Amniotic epithelial cell (primary cell): ENCODE results near the gene FCMR.

Source experiments
- DNase-seq: peaks from one replicate; pipeline ENCODE4 v3.0.0-alpha.2; 2010; ENCODE audit warnings: low read depth

FCMR gene

DNA sequence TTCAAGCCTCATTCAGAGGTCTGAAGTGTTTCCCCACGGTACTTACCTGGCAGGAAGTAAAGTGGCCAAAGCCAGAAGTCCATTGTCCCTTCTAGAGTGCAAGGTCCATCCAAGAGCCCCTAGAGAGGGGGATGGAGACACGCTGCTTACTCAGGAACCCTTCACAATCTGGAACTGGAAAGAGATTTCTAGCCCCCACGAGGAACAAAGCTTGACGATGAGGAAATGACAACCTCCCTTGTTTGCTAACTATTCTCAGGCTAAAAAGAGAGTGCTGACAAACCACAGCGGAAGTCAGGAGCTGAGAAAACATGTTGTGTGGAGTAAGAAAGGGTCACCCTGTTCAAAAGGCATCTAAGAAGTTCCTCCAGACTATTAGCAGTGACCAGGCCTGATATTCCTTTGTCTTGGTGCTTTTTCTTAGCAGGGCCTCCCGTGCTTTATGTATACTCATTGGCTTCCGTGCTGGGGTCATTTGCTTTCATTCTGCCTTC lies at the start of gene FCMR:
FCMR (minus strand) TSS at position 170 of the 494 bp plus-strand sequence; CDS start at position 83, 87 bp downstream.
- no peak for DNase-seq

DNA sequence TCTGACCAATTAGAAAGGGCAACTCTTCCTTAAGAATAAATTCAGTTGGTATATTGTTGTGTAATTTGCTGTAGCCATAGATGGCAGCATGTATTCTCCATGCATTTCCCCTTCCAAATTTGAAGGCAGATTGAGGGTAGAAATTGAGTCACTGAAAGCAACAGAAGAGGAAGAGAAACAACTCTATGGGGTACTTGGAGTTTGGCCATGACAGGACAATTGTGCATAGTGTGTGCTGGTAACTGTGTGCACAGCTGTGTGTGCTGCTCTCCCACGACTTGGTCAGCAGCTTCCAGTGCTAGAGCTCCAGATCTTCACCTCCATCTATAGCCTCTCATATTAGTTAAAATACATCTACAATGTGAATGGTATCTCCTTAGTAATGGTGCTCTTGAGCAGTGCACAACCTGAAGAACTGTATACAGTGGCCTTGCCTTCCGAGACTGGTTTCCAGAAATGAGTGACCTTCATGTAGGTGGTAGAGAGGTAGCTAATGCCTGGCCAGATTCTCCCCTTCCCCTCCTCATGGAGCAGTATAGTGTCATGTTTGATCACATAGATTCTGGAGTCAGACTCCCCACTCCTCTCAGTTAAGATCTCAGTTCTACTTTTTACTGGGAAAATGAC lies 49.4 kb upstream of the FCMR start:
- no peak for DNase-seq

- DNase-seq: no peak
These were observed 48.7 kb upstream of the FCMR start, which contains the start of gene FCAMR for GRCh38 chr1:206970446-206970845. FCAMR (minus strand) TSS chr1:206970460; CDS start chr1:206970125, 335 bp downstream.

DNA sequence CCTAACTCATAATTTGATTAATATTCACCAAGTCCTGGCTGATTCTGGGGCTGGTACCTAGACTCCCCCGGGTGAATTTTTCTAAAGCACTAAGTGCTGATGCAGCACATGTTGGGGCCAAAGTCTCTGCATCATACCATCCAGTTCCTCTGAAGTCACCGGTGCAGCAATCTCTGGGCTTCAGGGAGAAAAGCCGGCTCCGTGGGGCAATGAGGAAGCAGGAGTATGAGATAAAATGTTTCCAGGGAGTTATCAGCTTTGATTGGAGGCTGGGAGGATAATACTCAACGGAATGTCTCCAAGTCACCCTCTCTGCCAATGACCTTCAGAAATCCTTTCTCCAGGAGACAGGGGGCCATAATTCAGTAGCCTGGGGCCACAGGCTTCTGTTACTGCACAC lies 47.3 kb upstream of the FCMR start:
- DNase-seq: no peak

DNA sequence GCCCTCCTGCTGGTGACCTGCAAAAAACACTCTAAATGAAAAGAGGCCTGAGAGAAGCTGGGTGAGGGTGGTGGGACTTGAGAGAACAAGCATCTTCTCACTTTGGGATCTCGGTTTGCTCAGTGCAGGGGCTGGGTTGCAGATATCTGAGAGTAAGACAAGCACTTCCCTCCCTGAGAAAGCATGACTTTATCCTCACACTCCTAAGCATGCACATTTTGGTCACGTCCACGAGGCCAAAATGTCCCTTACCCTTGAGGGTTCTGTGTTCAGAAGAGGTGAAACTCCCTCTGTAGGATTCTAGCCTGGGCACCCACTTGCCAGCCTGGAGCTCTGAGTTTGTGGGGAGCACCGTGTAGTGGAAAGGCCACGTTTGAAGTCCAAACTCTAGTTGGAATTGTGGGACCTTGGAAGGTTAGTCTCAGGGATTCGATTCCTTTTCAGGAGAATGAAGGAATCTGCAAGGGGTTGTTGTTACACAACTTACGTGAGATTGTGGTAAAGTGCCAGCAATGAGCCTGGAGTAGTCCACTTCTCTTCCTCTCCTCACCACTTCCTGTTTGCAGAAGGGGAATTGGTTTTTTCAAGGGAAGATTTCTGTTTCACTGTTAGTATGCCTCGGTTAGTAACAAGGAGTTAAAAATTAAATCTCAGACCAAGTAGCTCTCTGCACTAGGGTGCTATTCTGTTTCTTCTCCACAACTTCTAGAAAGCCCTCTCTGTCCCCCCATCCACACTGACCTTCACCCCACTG lies 45.5 kb upstream of the FCMR start:
- peak; percentile 60 for DNase-seq

DNA sequence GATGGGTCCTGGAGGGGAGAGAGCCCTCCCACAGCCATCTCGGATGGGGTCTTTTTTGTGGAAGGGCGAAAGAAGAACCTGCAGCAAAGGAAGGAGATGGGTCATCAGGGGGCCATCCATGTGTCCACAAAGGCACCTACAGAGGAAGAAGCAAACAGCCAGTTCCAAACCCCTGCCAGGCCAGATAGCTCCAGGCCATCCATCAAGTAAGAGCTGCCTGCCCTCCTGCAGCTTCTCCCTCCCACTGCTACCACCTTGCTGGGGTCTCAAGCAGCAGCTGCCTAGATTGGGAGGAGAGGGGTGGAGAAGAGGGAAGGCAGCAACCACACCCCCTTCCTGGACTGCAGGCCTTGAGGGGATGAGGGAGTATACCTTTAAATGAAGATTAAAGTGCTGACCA lies 44.0 kb upstream of the FCMR start:
- DNase-seq: no peak

- no peak for DNase-seq
These were observed 42.0 kb upstream of the FCMR start for GRCh38 chr1:206963740-206964139.

- DNase-seq: no peak
These were observed 41.5 kb upstream of the FCMR start for GRCh38 chr1:206963119-206963712.

GRCh38 chr1:206962272-206962671 lies 40.5 kb upstream of the FCMR start:
- DNase-seq: no peak

GRCh38 chr1:206961668-206962067 lies 39.9 kb upstream of the FCMR start:
- no peak for DNase-seq

DNA sequence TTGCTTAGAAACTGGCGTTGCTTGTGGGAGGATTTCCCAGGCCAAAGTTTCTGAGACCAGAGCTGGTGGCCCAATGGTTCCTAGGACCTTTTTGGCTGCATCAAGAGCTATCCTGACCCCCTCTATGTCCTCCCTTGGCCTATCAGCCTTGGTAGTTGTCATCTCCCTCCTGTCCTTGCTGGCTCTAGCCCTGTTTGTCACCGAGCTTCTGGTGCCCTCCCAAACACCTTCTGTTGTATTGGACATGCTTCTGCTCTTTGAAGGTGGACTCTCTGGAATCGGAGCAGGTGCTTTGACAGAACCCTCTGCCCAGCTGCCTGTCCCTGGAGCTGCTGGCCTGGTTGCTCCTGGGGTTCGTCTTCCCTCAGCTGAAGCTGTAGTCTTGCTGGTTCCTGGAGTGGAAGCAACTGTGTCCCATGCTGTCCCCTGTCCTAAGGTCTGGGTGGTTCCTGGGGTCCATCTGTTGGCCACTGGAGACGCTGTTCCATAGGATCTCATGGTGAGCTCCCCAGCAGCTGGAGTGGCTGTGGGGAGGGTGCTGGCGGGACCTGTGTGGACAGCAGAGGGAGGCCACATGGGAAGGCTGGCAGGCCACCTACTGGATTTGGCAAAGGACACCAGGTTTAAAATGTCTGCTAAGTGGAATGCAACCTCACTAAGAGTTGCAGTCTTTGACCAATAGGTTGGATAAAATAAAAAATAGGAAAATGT lies 39.1 kb upstream of the FCMR start:
- DNase-seq: no peak

DNA sequence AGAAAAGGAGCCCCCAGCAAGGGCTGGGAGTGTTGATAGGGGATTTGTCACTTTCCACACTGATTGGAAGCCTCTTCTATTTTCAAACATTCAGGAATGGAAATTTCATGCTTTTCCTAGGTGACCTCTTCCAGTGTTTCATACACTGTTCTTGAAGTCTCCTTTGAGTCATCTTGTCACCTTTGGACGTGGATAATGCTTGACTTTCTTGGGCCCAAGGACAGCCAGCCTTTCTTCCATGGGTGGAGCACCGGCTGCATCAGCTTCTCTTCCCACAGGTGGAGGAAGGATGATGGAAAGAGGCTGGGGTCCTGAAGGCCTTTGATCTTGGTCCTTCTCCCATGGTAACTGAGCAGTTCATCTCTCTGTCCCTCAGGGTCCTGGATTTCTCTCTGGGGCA lies 36.4 kb upstream of the FCMR start:
- no peak for DNase-seq

DNA sequence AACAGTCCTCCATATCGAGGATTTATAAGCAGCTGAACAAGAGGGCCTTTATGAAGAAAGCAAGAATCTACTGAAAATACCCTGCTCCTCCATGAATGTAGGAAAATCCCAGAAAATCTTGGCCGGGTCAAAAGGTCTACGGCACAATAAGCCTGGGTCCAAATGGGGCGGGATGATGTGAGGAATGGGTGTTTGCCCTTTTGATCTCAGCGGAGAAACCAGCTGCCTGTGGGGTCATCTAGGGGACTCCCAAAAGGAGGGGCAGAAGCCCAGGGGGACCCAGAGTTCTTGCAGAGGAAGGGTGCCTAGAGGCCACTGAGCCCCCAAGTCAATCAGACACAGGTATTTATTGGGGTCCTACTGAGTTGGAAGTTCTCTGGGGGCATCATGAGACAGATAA lies 35.9 kb upstream of the FCMR start:
- no peak for DNase-seq

GRCh38 chr1:206955476-206956451 lies 34.0 kb upstream of the FCMR start:
- peak; percentile 37 for DNase-seq

GRCh38 chr1:206954459-206955342 lies 33.0 kb upstream of the FCMR start:
- DNase-seq: no peak

DNA sequence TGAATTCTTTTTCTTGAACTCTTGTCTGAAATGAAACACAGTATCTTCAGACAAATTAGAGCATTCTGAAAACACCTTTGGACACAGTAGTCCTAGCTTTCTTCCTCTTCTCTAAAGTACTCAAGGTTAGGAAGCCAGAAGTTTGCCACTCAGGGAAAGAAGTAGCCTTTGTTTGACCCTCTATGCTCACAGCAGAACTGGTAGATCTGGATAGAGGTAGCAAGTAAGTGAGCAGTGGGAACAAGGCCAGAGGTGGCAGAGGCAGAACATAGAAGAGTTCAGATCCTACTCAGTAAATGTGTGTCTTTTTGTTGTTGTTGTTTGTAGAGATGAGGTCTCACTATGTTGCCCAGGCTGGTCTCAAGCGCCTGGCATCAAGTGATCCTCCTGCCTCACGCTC lies 31.9 kb upstream of the FCMR start:
- DNase-seq: no peak

DNA sequence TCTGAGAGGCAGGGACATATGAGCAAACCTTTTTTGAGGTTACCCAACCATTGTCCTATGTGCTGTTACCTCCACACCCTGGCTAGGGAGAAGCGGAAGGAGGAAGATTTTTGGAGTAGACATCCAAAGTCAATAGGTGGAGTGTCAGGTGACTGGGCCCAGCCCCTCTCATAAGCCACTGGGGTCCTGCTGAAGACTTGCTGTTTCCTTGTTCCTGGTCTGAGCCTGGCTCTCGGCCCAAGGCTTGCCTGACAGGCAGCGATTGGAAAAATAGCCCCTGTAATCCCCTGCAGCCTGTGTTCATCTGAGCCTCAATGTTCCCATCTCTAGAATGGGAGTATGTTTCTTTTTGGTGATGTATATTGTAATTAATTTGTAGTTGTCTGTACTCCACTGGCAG lies 31.4 kb upstream of the FCMR start:
- DNase-seq: no peak

DNA sequence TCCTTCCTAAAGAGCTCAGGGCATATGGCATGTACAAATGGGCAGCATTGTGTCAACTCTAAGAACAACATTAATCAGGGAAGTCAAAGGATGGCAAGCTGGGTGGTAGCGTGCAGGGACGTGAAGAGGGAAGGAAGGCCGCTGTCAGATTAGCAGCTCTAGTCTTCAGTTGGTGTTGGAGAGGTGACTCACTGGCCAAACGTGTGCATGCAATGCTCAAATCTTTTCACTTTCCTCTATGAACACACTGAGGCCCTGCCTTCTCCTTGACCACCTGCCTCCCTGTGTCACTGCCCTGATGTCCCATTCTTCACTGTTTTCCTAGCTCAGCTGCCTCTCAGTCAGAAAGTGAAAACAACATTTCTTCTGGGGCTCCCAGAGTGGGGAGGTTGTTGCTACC lies 30.4 kb upstream of the FCMR start:
- no peak for DNase-seq

- no peak for DNase-seq
These were observed 29.8 kb upstream of the FCMR start for GRCh38 chr1:206951318-206952100.
